ENCODE data around the gene MYCL.

- TF ChIP-seq JUN (CRISPR knock-in tag; IDR thresholded peaks at IDR 0.05): no peak
- TF ChIP-seq CTCF (IDR thresholded peaks at IDR 0.05): no peak
- no peak for TF ChIP-seq ZNF138 (CRISPR knock-in tag; conservative IDR thresholded peaks at IDR 0.05)
- no peak for TF ChIP-seq TCF7 (CRISPR knock-in tag; IDR thresholded peaks at IDR 0.05; ENCODE audit: low read depth)
These were observed 42.8 kb upstream of the MYCL start for GRCh38 chr1:39944410-39945112.
